ENCODE data around the gene NPY2R. TPM values are rescaled to one million over a fixed set of nuclear protein-coding genes. Genes with fewer than 3 reads are reported as not detected.

The NPY2R gene
- total RNA-seq, 2 donors from 2014 or later = under 0.01 TPM; not detected in 1

DNA sequence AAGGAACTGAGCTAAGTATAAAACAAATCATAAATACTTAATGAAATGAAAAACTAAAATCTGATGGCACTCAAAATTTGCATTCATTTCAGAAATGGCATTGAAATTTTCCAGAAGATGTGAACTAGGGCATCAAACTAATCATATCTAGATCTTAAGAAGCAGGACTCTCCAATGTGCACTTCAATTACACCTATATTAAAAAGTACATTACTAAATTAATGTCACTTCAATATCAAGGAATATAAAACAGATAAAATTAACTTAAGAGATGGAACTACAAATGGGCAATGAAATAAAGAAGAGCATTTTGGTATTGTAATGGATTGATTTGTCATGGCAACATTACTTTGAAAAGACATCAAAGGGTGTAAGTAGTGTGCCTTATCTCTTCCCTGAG is 20.3 kb downstream of the NPY2R start:
- intact Hi-C loops (cut with DNase I) = no loop called here
- ATAC-seq = no peak
- Histone ChIP-seq H3K27me3 (no peaks in the 10 kb centered on the region), H3K9me3 (no peaks in the 10 kb centered on the region), H3K36me3 (replicated peaks in 1 of 2; ENCODE audit: insufficient read depth in 1 of 2, low read depth in 2 of 2) (no peaks in the 10 kb centered on the region), H3K4me3 (no peak overlapping the region), H3K4me1 (no peaks in the 10 kb centered on the region), H3K27ac (no peak overlapping the region)
- TF ChIP-seq CTCF (IDR thresholded peaks at IDR 0.05) = no peak
- no peak for TF ChIP-seq POLR2A (IDR thresholded peaks at IDR 0.05)
- DNase-seq = no peak

GRCh38 chr4:155232432-155232831 is 24.0 kb downstream of the NPY2R start:
- no peak for TF ChIP-seq CTCF (IDR thresholded peaks at IDR 0.05)
- TF ChIP-seq POLR2A (IDR thresholded peaks at IDR 0.05) = no peak
- ATAC-seq (no peak), DNase-seq (no peak)
- Histone ChIP-seq H3K27ac (no peak overlapping the region), H3K4me3 (no peak overlapping the region), H3K9me3 (no peaks in the 10 kb centered on the region), H3K36me3 (replicated peaks in 1 of 2; ENCODE audit: insufficient read depth in 1 of 2, low read depth in 2 of 2) (no peaks in the 10 kb centered on the region), H3K27me3 (no peaks in the 10 kb centered on the region), H3K4me1 (no peaks in the 10 kb centered on the region)
- intact Hi-C loops (cut with DNase I) = no loop called here

DNA sequence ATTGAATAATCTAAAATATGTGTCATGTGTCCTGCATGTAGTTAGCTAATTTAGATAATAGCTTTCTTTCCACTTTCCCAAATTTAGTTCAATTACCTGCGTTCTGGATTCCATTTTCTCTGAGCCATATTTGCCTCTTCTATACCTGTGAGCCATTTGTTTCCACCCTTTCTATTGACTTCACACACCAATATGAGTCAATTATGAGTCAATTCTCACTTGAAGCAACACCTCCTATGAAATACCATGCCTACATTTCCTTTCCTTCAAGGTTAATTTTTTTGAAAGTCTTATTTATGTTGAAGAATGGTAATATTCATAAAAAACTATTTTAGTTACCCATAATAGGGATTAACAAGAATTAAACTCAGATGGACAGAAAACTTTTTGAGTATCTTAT is 25.8 kb downstream of the NPY2R start:
- TF ChIP-seq CTCF (IDR thresholded peaks at IDR 0.05) = no peak
- ATAC-seq (no peak), DNase-seq (no peak)
- no peaks in the 10 kb centered on the region for H3K36me3 ChIP-seq (replicated peaks in 1 of 2; ENCODE audit: insufficient read depth in 1 of 2, low read depth in 2 of 2)
- intact Hi-C loops (cut with DNase I) = no loop called here
- no peaks in the 10 kb centered on the region for H3K9me3 ChIP-seq
- WGBS, 2 donors = 55 to 75% methylated on average over 1 of the region's 1 CpG
- no peaks in the 10 kb centered on the region for H3K27me3 ChIP-seq
- no peaks in the 10 kb centered on the region for H3K4me1 ChIP-seq
- H3K4me3 ChIP-seq = no peak overlapping the region
- H3K27ac ChIP-seq = no peak overlapping the region

DNA sequence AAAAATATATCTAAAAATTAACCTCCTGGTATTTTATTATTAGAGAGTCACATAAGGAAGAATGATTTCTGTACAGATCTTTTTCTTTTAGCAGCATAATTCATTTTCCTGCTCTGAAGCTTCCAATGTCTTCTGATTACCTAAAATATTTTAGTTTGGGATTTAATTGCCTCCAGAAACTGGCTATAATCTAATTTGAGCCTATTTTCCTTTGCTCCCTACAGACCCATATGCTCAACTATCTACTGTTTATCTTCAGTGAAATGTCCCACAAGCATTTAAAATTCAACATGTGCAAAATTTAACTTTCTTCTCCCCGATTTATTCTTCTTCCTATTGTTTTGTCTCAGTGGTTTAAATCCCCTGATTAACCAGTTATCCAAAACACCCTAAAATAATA is 29.1 kb downstream of the NPY2R start:
- no peaks in the 10 kb centered on the region for H3K9me3 ChIP-seq
- H3K4me3 ChIP-seq = no peak overlapping the region
- H3K27me3 ChIP-seq = no peaks in the 10 kb centered on the region
- ATAC-seq (no peak), DNase-seq (no peak)
- no peak for TF ChIP-seq CTCF (IDR thresholded peaks at IDR 0.05)
- TF ChIP-seq POLR2A (IDR thresholded peaks at IDR 0.05) = no peak
- no peaks in the 10 kb centered on the region for H3K36me3 ChIP-seq (replicated peaks in 1 of 2; ENCODE audit: insufficient read depth in 1 of 2, low read depth in 2 of 2)
- no peak overlapping the region for H3K27ac ChIP-seq
- H3K4me1 ChIP-seq = no peaks in the 10 kb centered on the region
- intact Hi-C loops (cut with DNase I) = no loop called here
- WGBS, 2 donors = 41 to 42% methylated on average over 1 of the region's 1 CpG

GRCh38 chr4:155241225-155241624 is 32.8 kb downstream of the NPY2R start:
- Histone ChIP-seq H3K9me3 (no peaks in the 10 kb centered on the region), H3K4me1 (no peaks in the 10 kb centered on the region), H3K36me3 (replicated peaks in 1 of 2; ENCODE audit: insufficient read depth in 1 of 2, low read depth in 2 of 2) (no peaks in the 10 kb centered on the region), H3K27me3 (no peaks in the 10 kb centered on the region), H3K27ac (no peak overlapping the region), H3K4me3 (no peak overlapping the region)
- ATAC-seq = no peak
- no peak for DNase-seq
- 75 to 80% methylated on average over 4 of the region's 4 CpGs for WGBS, 2 donors
- intact Hi-C loops (cut with DNase I) = no loop called here
- TF ChIP-seq POLR2A (IDR thresholded peaks at IDR 0.05) = no peak
- no peak for TF ChIP-seq CTCF (IDR thresholded peaks at IDR 0.05)

Data from body of pancreas (tissue), 4 donors.